ENCODE measurements around the gene SECTM1. TPM values are rescaled to one million over a fixed set of nuclear protein-coding genes. Genes with fewer than 3 reads are reported as not detected.

Gene SECTM1
- total RNA-seq, 1 experiment from 2014 or later: 61.7 TPM

DNA sequence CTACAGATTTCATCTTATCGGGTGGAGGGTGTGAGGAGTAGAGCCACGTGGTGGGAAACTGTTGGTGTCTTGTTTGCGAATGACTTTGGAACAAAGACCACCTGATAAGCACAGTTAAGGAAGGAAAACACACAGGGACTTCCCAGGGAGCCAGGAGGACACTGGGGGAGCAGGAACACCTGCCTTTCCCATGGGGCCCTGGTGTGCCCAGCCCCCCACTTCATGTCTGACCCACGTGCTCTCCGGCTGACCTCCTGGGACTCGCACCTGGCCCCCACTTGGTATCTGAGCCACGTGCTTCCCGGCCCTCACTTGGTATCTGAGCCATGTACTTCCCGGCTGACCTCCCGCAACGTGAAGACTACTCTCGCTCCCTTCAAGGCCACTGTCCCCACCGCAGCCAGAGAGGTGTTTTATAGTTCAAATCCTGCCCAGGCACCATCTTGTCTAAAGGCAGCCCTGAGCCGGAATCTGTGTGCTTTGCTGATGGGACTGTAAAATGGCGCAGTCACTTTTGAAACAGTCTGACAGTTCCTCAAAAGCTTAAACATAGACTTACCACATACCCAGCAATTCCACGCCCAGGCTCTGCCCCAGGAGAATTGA is 54.7 kb downstream of the SECTM1 start:
- no peaks in the 10 kb centered on the region for H3F3A ChIP-seq (ENCODE audit: low read length, unreplicated experiment)
- no peaks in the 10 kb centered on the region for H3K36me3 ChIP-seq (ENCODE audit: low read depth, low read length)
- no peaks in the 10 kb centered on the region for H3K9me3 ChIP-seq (ENCODE audit: low read length)
- no peak overlapping the region for H3K27ac ChIP-seq (ENCODE audit: low read length)
- H3K9ac ChIP-seq (ENCODE audit: low read length): no peak overlapping the region
- no peak overlapping the region for H3K4me2 ChIP-seq (ENCODE audit: low read length)
- peaks cover 6% of the 10 kb centered on the region for H3K79me2 ChIP-seq (ENCODE audit: low read length)
- no TSS peak for BruUV-seq (replicated peaks)
- no peak for TF ChIP-seq EZH2phosphoT487 (IDR thresholded peaks at IDR 0.05; ENCODE audit: borderline replicate concordance, low read length)
- TF ChIP-seq, protein P1, sequence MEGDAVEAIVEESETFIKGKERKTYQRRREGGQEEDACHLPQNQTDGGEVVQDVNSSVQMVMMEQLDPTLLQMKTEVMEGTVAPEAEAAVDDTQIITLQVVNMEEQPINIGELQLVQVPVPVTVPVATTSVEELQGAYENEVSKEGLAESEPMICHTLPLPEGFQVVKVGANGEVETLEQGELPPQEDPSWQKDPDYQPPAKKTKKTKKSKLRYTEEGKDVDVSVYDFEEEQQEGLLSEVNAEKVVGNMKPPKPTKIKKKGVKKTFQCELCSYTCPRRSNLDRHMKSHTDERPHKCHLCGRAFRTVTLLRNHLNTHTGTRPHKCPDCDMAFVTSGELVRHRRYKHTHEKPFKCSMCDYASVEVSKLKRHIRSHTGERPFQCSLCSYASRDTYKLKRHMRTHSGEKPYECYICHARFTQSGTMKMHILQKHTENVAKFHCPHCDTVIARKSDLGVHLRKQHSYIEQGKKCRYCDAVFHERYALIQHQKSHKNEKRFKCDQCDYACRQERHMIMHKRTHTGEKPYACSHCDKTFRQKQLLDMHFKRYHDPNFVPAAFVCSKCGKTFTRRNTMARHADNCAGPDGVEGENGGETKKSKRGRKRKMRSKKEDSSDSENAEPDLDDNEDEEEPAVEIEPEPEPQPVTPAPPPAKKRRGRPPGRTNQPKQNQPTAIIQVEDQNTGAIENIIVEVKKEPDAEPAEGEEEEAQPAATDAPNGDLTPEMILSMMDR (conservative IDR thresholded peaks at IDR 0.05; ENCODE audit: low read depth, low read length): no peak
- no peak for TF ChIP-seq EZH2 (IDR thresholded peaks at IDR 0.05; ENCODE audit: low read length, unreplicated experiment)
- ChIA-PET POLR2A (ENCODE audit: unreplicated experiment) (no interaction called here), CTCF (no interaction called here)
- intact Hi-C loops (cut with micrococcal nuclease): no loop called here
- no peak overlapping the region for H3K4me3 ChIP-seq (ENCODE audit: low read length)
- peaks cover 38% of the 10 kb centered on the region for H3K4me1 ChIP-seq (ENCODE audit: insufficient read depth, low read length)
- no peaks in the 10 kb centered on the region for H3K27me3 ChIP-seq (ENCODE audit: low read length)
- H3K9me2 ChIP-seq (replicated peaks; ENCODE audit: low read length): no peaks in the 10 kb centered on the region
- no peak for DNase-seq
- ATAC-seq: no peak
- no peaks in the 10 kb centered on the region for H4K20me1 ChIP-seq (ENCODE audit: low read length)
- no peak overlapping the region for H2AFZ ChIP-seq (ENCODE audit: low read length)

DNA sequence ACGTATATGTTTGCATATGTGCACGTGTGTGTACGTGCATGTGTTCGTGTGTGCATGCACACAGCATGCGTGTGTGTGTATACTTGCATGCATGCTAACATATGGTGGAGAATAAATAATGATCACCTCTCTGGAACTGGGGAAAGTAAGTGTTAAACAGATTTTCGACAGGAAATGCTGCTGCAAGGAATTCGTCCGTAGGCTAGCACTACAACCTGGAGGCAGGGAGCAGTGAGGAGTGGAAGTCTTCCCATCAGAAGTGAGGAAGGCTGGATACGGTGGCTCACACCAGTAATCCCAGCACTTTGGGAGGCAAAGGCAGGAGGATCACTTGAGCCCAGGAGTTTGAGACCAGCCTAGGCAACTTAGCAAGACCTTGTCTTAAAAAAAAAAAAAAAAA is 55.3 kb downstream of the SECTM1 start:
- ChIA-PET CTCF (no interaction called here), POLR2A (ENCODE audit: unreplicated experiment) (no interaction called here)
- no peaks in the 10 kb centered on the region for H3K9me2 ChIP-seq (replicated peaks; ENCODE audit: low read length)
- no peaks in the 10 kb centered on the region for H3K9me3 ChIP-seq (ENCODE audit: low read length)
- peaks cover 36% of the 10 kb centered on the region for H3K4me1 ChIP-seq (ENCODE audit: insufficient read depth, low read length)
- ATAC-seq: no peak
- intact Hi-C loops (cut with micrococcal nuclease): no loop called here
- no TSS peak for BruUV-seq (replicated peaks)
- H3K36me3 ChIP-seq (ENCODE audit: low read depth, low read length): no peaks in the 10 kb centered on the region
- H3K27me3 ChIP-seq (ENCODE audit: low read length): no peaks in the 10 kb centered on the region
- no peak for DNase-seq
- TF ChIP-seq EZH2 (IDR thresholded peaks at IDR 0.05; ENCODE audit: low read length, unreplicated experiment) (no peak), EZH2phosphoT487 (IDR thresholded peaks at IDR 0.05; ENCODE audit: borderline replicate concordance, low read length) (no peak)
- TF ChIP-seq, protein P1 (conservative IDR thresholded peaks at IDR 0.05; ENCODE audit: low read depth, low read length): no peak
- no peaks in the 10 kb centered on the region for H4K20me1 ChIP-seq (ENCODE audit: low read length)
- H3K79me2 ChIP-seq (ENCODE audit: low read length): peaks cover 10% of the 10 kb centered on the region
- H3K4me2 ChIP-seq (ENCODE audit: low read length): no peak overlapping the region
- H3F3A ChIP-seq (ENCODE audit: low read length, unreplicated experiment): no peaks in the 10 kb centered on the region
- no peak overlapping the region for H3K4me3 ChIP-seq (ENCODE audit: low read length)
- H3K9ac ChIP-seq (ENCODE audit: low read length): no peak overlapping the region
- no peak overlapping the region for H2AFZ ChIP-seq (ENCODE audit: low read length)
- no peak overlapping the region for H3K27ac ChIP-seq (ENCODE audit: low read length)

DNA sequence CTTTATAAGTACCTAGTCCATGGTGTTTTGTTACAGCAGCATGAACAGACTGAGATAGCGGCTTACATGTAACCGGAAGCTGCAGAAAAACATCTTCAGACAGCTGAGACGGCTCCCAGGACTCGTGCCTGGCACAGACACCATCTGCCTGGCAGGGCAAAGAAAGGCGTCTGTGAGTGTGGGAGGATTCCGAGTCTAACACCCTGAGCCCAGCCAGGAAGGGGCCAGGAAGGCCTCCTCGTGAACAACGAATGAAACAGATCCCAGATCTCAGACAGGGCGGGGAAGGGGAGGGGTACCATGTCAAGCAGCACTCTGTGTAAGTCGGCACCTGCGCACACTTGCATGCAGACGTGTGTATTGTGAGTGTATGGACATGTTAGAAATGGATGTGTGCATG is 55.7 kb downstream of the SECTM1 start:
- H3K27ac ChIP-seq (ENCODE audit: low read length): no peak overlapping the region
- H3K9me2 ChIP-seq (replicated peaks; ENCODE audit: low read length): no peaks in the 10 kb centered on the region
- no TSS peak for BruUV-seq (replicated peaks)
- CTCF ChIA-PET: no interaction called here
- TF ChIP-seq, protein P1 (conservative IDR thresholded peaks at IDR 0.05; ENCODE audit: low read depth, low read length): no peak
- TF ChIP-seq EZH2phosphoT487 (IDR thresholded peaks at IDR 0.05; ENCODE audit: borderline replicate concordance, low read length) (no peak), EZH2 (IDR thresholded peaks at IDR 0.05; ENCODE audit: low read length, unreplicated experiment) (no peak)
- POLR2A ChIA-PET (ENCODE audit: unreplicated experiment): no interaction called here
- peaks cover 14% of the 10 kb centered on the region for H3K79me2 ChIP-seq (ENCODE audit: low read length)
- DNase-seq: no peak
- no peak overlapping the region for H3K4me3 ChIP-seq (ENCODE audit: low read length)
- no peak overlapping the region for H3K4me2 ChIP-seq (ENCODE audit: low read length)
- no peaks in the 10 kb centered on the region for H3K27me3 ChIP-seq (ENCODE audit: low read length)
- H3F3A ChIP-seq (ENCODE audit: low read length, unreplicated experiment): no peaks in the 10 kb centered on the region
- no peak overlapping the region for H3K9ac ChIP-seq (ENCODE audit: low read length)
- ATAC-seq: no peak
- H3K9me3 ChIP-seq (ENCODE audit: low read length): no peaks in the 10 kb centered on the region
- H4K20me1 ChIP-seq (ENCODE audit: low read length): no peaks in the 10 kb centered on the region
- no peaks in the 10 kb centered on the region for H3K36me3 ChIP-seq (ENCODE audit: low read depth, low read length)
- H2AFZ ChIP-seq (ENCODE audit: low read length): no peak overlapping the region
- H3K4me1 ChIP-seq (ENCODE audit: insufficient read depth, low read length): peaks cover 31% of the 10 kb centered on the region
- intact Hi-C loops (cut with micrococcal nuclease): no loop called here

Measured in PC-3 (cell line).